HG03439 (cell line): ENCODE measurements around the gene S100Z.
"Not testable (repeated sequence)": the region's sequence is repeated elsewhere in the genome, so short reads cannot be mapped to it uniquely, and the experiment has no call there.

ENCODE experiments used
- ATAC-seq: cut with Tn5 transposase; IDR thresholded peaks from one replicate; pipeline ENCODE4 v1.9.1; 2021; ENCODE audit warnings: mild to moderate bottlenecking, moderate library complexity; ENCODE audit not compliant: unreplicated experiment

The S100Z gene

GRCh38 chr5:76849419-76850291, at the start of gene S100Z:
S100Z (plus strand) TSS chr5:76850014; CDS start chr5:76875360, 25,346 bp downstream.
- ATAC-seq, result no peak

DNA sequence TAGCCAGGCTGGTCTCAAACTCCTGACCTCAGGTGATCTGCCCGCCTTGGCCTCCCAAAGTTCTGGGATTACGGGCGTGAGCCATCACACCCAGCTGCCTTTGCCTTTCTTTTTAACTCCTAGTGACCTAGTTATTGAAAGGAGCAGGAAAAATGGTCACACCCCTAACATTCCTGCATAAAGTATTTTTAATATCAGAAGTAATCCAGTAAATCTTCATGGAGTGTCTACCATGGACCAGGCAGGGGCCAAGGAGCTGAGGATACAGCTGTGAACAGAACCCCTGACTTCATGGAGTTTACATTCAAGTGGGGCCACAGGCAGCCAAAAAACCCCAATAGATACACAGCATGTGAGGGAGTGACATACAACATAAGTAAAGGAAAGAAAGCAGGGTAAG, 49.2 kb upstream of the S100Z start:
- ATAC-seq, result no peak

- ATAC-seq, result no peak
These were observed 48.5 kb upstream of the S100Z start for GRCh38 chr5:76801159-76801802.

GRCh38 chr5:76801803-76802195, 48.0 kb upstream of the S100Z start:
- ATAC-seq, result no peak

GRCh38 chr5:76804266-76804665, 45.5 kb upstream of the S100Z start:
- ATAC-seq, result no peak

DNA sequence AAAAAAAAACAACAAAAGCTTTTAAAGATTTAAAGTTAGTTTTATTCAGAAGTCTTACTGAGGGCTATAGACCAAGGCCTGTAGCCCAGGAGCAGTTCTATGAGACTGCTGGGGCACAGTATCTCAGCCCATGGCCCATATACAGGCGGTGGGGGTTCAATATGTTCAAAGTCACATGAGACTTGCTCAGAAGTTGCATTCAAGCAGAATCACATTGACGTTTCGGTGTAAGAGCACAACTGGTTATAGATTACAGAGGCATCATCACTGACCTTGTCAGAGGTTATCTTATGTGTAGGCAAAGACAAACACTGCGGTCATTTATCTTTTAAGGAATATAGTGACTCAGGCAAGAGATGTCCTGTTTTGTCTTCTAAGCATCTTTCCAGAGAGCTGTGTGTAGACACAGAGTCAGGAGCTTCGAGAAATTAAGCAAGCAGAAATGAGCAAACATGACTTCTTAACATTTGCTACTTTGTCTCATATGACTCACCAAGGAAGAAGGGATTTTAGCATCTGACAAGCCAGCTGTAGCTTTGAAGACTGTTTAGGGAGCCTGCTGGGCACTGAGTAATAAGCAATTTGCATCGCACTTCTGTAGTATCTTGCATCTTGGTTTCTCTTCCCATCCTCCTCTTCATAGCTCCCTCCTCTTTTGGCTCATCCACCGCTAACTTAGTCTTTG, 43.9 kb upstream of the S100Z start:
- peak; percentile 61 for ATAC-seq

DNA sequence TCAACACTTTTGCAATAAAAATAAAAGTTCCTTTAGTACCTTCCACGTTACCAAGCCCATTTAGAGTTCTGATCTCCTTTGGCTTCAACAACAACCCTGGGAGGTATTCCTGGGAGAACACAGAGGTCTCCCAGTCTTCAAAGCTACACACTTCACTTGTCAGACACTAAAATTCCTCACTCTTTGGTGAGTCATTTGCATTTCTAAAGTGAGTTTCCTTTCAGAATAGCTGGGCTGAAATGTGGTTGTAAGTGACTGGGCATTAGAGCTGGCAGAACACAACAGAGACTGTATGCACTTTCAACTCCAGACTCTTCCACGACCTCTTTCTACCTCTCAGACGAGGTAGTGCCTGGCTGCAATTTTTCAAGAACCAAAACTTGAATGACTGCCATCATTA, 42.5 kb upstream of the S100Z start:
- no peak for ATAC-seq

GRCh38 chr5:76808141-76808691, 41.6 kb upstream of the S100Z start:
- ATAC-seq, result no peak

- ATAC-seq, result no peak
These were observed 40.7 kb upstream of the S100Z start for GRCh38 chr5:76809141-76809540.

DNA sequence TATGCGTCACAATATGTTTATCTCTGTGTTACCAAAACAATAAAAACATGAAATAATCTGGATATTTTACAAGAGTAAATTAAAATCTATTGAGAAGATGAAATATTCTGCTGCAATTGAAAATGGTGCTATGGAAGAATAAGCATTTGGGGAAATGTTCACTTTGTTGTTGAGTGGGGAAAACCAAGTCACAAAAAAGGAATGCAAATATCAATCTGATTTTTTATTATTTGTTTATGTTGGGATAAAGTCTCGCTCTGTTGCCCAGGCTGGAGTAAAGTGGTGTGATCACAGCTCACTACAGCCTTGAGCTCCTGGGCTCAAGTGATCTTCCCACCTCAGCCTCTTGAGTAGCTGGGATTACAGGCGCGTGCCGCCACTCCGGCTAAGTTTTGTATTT, 39.6 kb upstream of the S100Z start:
- ATAC-seq, result no peak

- no peak for ATAC-seq
These were observed 38.6 kb upstream of the S100Z start for GRCh38 chr5:76811214-76811613.

DNA sequence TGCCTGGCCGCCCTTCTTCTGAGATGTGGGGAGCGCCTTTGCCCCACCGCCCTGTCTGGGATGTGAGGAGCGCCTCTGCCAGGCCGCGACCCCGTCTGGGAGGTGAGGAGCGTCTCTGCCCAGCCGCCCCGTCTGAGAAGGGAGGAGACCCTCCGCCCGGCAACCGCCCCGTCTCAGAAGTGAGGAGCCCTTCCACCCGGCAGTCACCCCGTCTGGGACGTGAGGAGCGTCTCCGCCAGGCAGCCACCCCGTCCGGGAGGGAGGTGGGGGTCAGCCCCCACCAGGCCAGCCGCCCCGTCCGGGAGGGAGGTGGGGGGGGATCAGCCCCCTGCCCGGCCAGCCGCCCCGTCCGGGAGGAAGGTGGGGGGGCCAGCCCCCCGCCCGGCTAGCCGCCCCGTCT, 37.6 kb upstream of the S100Z start:
- ATAC-seq, result not testable (repeated sequence)

DNA sequence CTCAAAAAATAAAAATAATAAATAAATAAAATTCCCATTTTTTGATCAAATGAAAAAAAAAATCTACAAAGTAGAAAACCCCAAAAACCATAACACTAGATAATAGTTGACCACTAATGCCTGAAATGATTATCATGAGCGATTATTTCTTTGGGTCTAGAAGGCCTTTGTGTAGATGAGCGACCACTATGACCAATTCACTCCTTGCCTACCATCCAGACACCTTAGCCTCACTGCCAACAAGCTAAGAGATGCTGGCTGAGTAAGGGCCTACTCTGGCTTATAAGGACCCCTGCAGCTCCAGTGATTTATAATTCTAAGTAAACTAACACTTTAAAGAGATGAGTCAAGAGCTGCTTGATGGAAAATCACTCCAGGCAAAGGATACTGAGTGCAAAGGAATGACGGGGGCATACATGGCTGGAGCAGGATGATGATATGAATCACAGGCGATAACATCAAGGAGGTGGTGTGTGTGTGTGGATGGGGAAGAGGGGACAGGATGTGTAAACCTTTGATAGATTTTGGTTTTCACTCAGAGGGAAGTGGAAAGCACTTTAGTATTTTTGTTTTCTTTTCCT, 35.7 kb upstream of the S100Z start:
- ATAC-seq, result no peak

- no peak for ATAC-seq
These were observed 33.5 kb upstream of the S100Z start for GRCh38 chr5:76816110-76816831.

DNA sequence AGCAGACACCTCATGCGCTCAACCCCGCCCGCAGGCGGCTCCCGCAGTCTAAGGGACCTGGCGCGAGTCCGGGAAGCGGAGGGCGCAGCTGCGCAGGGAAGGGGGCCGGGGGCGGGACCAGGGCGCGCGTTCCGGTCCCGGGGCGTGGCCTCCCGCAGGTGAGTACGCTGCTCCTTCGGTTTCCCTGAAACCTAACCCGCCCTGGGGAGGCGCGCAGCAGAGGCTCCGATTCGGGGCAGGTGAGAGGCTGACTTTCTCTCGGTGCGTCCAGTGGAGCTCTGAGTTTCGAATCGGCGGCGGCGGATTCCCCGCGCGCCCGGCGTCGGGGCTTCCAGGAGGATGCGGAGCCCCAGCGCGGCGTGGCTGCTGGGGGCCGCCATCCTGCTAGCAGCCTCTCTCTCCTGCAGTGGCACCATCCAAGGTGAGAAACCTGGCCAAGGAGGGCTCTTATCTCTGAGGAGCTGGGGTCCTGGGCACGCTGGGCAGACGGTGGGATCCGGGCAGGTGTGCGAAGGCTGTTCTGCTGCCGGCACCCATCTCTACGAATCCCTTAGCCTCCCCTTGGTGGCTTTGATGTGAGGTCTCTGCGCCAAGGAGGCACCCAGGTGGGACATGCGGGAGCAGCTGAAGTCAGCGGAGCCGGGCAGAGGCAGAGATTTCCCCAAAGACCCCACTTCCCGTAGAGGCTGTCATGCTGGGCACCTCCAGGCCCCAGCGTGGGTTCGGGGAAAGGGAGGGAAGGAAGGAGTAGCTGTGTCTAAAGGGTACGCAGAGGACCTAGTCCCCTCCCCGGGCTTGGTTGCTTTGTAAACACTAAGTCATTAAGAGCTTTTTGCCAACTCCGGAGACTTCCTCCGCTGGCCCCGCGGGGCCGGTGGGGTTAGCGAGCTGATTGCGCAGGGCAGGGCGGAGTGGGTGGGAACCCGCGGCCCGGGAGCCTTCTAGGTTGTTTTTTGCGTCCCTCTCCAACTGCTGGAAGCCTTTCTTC, 30.7 kb upstream of the S100Z start, which contains the start of gene F2RL1:
F2RL1 (plus strand) TSS at position 187 of the 988 bp plus-strand sequence; CDS start at position 340, 153 bp downstream.
- ATAC-seq, result no peak

DNA sequence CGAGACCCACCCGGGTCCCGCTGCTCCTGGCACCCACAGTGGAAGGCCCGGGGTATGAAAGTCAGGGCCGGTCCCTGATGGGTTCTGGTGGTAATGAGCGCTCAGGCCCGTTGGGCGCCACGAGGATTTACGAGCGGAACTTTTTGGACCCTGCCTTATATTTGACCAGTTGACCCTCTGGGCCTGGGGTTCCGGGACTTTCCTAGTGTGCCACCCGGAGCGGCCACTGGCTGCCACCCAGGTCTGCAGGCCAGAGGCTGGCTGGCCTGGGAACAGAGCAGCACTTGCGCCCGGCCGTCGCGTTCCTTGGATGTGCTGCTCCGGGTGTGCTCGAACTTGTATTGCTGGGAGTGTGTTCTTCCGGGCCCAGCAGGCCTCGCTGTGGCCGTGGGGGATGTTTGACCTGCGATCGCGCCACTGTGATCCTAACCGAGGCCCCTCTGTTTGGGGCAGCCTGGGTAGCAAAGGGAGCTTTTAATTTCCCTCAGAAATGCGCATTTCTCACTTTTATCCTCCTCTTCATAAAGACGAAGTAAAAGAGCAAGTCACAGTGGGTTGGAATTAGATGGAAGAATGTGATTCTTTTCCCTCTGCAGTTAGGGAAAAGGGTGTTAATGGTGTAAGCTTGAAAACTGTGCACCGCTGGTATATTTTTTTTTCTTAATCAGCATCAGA, 29.8 kb upstream of the S100Z start:
- no peak for ATAC-seq

DNA sequence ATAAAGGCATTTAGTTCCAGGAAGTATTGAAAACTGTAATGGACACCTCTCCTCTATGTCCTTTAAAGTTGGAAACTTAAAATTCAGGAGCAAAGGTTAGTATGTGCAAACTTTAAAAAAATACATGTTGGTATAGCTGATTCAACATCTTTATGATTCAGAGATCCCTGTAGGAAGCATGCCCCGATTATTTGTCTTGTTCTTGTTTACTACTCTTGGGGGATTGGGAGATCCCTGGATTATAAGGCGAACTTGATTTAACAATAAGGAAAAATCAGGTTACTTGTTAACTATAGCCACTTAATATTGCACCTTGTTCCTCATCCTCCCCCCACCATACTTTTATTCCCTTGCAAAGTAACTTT, 29.3 kb upstream of the S100Z start:
- no peak for ATAC-seq

DNA sequence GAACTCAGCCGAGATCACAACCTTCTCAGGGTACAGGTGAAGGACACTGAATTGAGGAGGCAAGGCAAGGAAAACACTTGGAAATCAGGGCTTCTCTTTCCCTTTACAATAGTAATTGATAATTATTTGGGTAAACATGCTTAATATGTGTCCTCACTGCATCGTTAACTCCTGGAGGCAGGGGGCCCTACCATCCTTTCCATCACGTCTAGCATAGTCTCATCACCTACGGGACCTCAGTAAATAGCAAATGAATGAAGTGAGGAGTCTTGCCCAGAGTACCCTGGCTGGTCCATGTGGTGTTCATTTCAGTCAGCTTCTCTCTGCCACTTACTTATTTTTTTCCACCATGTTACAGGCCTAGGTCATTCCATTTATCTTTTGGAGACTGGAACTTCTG, 28.7 kb upstream of the S100Z start:
- no peak for ATAC-seq
